Skeletal muscle satellite cell (primary cell): ENCODE measurements around the gene NFKBIB.
"Not testable (repeated sequence)": the region's sequence is repeated elsewhere in the genome, so short reads cannot be mapped to it uniquely, and the experiment has no call there.

Experiments
- H3K27me3 ChIP-seq: 2 replicates; pipeline ENCODE4 v1.7.0; 2013; ENCODE audit warnings: low read length; ENCODE audit not compliant: control insufficient read depth, insufficient read depth
- H3K36me3 ChIP-seq: 2 replicates; pipeline ENCODE4 v1.7.0; 2013; ENCODE audit warnings: mild to moderate bottlenecking, control low read depth, low read length; ENCODE audit not compliant: insufficient read depth
- H3K4me1 ChIP-seq: 2 replicates; pipeline ENCODE4 v1.7.0; 2013; ENCODE audit warnings: low read length; ENCODE audit not compliant: control insufficient read depth, insufficient read depth
- H3K4me2 ChIP-seq: 2 replicates; pipeline ENCODE4 v1.7.0; 2013; ENCODE audit warnings: mild to moderate bottlenecking, low read length
- H3K4me3 ChIP-seq: 2 replicates; pipeline ENCODE4 v1.7.0; 2013; ENCODE audit warnings: low read length
- H3K9ac ChIP-seq: 2 replicates; pipeline ENCODE4 v1.7.0; 2013; ENCODE audit warnings: mild to moderate bottlenecking, low read depth, low read length, moderate library complexity
- H3K9me3 ChIP-seq: replicated peaks from 2 replicates; pipeline ENCODE4 v1.7.0; 2013; ENCODE audit warnings: mild to moderate bottlenecking, control low read depth, low read length

Gene NFKBIB

GRCh38 chr19:38878575-38879399 lies 21.0 kb upstream of the NFKBIB start:
- Histone ChIP-seq H3K4me1 (no peaks in the 10 kb centered on the region), H3K4me2 (no peak overlapping the region), H3K36me3 (peaks cover 2% of the 10 kb centered on the region), H3K9ac (no peak overlapping the region), H3K27me3 (no peaks in the 10 kb centered on the region), H3K9me3 (no peaks in the 10 kb centered on the region), H3K4me3 (no peak overlapping the region)

DNA sequence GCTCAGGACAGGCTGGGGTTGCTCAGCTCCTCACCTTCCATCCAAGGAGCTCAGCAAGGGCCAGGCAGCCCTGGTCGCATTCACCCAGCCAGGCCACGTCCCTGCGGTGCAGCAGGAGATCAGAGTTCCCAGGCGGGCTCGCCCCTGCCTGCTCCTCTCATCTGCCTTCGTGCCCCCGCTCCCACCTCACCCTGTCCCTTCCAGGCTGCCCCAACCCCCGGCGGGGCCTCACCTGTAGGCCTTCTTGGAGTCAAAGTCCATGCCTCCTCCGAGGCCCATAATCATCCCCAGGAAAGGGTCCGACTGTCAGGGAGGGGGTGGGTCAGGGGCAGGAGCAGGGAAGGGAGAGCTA lies 20.4 kb upstream of the NFKBIB start:
- peaks cover 2% of the 10 kb centered on the region for H3K36me3 ChIP-seq
- H3K4me1 ChIP-seq = no peaks in the 10 kb centered on the region
- H3K27me3 ChIP-seq = no peaks in the 10 kb centered on the region
- no peak overlapping the region for H3K4me3 ChIP-seq
- no peak overlapping the region for H3K4me2 ChIP-seq
- no peaks in the 10 kb centered on the region for H3K9me3 ChIP-seq
- no peak overlapping the region for H3K9ac ChIP-seq

GRCh38 chr19:38880076-38880881 lies 19.5 kb upstream of the NFKBIB start:
- no peaks in the 10 kb centered on the region for H3K27me3 ChIP-seq
- no peak overlapping the region for H3K4me2 ChIP-seq
- no peak overlapping the region for H3K4me3 ChIP-seq
- H3K4me1 ChIP-seq = no peaks in the 10 kb centered on the region
- H3K36me3 ChIP-seq = peaks cover 2% of the 10 kb centered on the region
- no peaks in the 10 kb centered on the region for H3K9me3 ChIP-seq
- no peak overlapping the region for H3K9ac ChIP-seq

DNA sequence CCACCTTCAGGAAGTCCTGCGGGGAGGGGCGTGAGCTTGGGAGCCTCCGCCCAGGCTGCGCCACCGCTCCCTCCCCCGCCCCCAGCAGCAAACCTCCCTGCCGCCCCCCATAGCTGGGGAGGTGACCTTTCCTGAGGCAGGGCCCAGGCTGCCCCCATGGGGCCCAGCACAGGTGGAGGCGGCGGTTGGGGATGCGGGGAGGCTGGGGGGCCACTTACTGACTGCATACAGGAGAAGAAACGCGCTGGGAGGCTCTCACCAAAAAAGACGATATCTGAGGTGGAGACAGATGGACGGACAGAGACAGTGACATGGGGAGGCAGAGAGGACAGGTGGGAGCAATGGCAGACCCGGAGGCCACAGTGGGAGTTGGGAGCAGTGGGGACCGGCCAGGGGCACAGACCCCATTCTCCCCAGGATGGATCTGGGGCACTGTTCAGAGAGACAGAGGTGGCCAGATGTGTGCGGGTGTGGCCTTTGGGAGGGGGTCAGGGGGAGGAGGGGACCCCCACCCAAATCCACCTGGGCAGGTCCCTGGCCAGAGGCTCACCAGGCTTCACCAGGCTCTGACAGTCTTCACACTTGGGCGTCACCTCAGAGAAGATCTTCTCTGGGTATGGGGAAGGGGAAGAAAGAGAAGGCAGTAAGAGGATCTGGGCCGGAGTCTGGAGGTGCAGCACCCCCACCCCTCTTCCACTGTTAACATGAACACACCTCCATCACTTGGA lies 18.7 kb upstream of the NFKBIB start:
- Histone ChIP-seq H3K4me1 (no peaks in the 10 kb centered on the region), H3K9me3 (no peaks in the 10 kb centered on the region), H3K4me3 (no peak overlapping the region), H3K9ac (no peak overlapping the region), H3K36me3 (peaks cover 2% of the 10 kb centered on the region), H3K4me2 (no peak overlapping the region), H3K27me3 (no peaks in the 10 kb centered on the region)

- Histone ChIP-seq H3K9ac (no peak overlapping the region), H3K4me3 (no peak overlapping the region), H3K36me3 (peaks cover 6% of the 10 kb centered on the region), H3K9me3 (no peaks in the 10 kb centered on the region), H3K4me1 (no peaks in the 10 kb centered on the region), H3K4me2 (no peak overlapping the region), H3K27me3 (no peaks in the 10 kb centered on the region)
Observed at GRCh38 chr19:38883286-38883685, 16.5 kb upstream of the NFKBIB start.

GRCh38 chr19:38884691-38885090 lies 15.1 kb upstream of the NFKBIB start:
- H3K9ac ChIP-seq, H3K4me3 ChIP-seq, H3K4me2 ChIP-seq, H3K9me3 ChIP-seq, H3K4me1 ChIP-seq, H3K27me3 ChIP-seq: not testable (repeated sequence)
- peaks cover 19% of the 10 kb centered on the region for H3K36me3 ChIP-seq

DNA sequence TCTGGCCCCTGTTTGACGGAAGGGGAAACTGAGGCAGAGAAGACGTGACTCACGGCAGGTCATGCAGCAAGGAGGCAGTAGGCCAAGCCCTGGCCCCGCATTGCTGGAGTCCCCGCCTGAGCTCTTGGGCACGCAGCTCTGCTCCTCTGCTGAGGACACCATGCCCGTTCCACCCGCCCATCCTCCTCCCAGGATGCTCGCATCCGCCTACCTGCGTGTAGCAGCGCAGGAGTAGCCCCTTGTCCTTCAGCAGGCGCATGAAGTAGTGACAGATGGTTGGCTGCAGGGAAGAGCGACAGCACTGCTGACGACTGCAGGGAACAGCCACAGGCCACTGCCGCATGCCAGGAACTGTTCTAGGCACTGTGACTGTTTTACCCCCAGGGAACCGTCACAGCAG lies 10.9 kb upstream of the NFKBIB start:
- Histone ChIP-seq H3K9ac (no peak overlapping the region), H3K4me3 (no peak overlapping the region), H3K9me3 (no peaks in the 10 kb centered on the region), H3K4me1 (peaks cover 9% of the 10 kb centered on the region), H3K4me2 (no peak overlapping the region), H3K27me3 (no peaks in the 10 kb centered on the region), H3K36me3 (peaks cover 25% of the 10 kb centered on the region)

- Histone ChIP-seq H3K4me1 (peaks cover 9% of the 10 kb centered on the region), H3K4me3 (no peak overlapping the region), H3K27me3 (no peaks in the 10 kb centered on the region), H3K4me2 (no peak overlapping the region), H3K9me3 (no peaks in the 10 kb centered on the region), H3K36me3 (peaks cover 25% of the 10 kb centered on the region), H3K9ac (no peak overlapping the region)
Observed at GRCh38 chr19:38889803-38890202, 10.0 kb upstream of the NFKBIB start.

- Histone ChIP-seq H3K9me3 (no peaks in the 10 kb centered on the region), H3K4me1 (peaks cover 9% of the 10 kb centered on the region), H3K36me3 (peaks cover 25% of the 10 kb centered on the region), H3K27me3 (no peaks in the 10 kb centered on the region), H3K4me3 (no peak overlapping the region), H3K4me2 (no peak overlapping the region), H3K9ac (no peak overlapping the region)
Observed at GRCh38 chr19:38890686-38891085, 9.1 kb upstream of the NFKBIB start.

GRCh38 chr19:38891771-38892170 lies 8.0 kb upstream of the NFKBIB start:
- H3K4me1 ChIP-seq = peaks cover 9% of the 10 kb centered on the region
- H3K4me2 ChIP-seq = no peak overlapping the region
- no peaks in the 10 kb centered on the region for H3K9me3 ChIP-seq
- H3K36me3 ChIP-seq = peaks cover 25% of the 10 kb centered on the region
- no peak overlapping the region for H3K4me3 ChIP-seq
- no peaks in the 10 kb centered on the region for H3K27me3 ChIP-seq
- no peak overlapping the region for H3K9ac ChIP-seq

DNA sequence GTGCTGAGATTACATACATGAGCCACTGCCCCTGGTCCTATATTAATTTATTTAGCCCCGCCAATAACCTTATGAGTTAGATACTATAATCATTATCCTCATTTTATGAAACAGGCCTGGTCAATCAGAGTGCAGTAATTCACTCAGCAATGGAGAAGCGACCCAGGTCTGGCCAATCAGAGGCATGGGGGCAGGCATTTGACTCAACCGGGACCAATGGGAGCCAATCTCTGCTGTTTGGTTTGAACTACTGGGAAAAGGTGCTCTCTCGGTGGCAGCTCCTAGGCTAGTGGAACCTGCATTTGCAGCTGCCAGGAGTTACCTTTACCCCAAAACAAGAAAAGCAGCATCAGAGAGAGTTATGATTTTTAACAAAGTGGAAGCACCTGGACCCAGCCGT lies 6.9 kb upstream of the NFKBIB start:
- H3K36me3 ChIP-seq = peaks cover 25% of the 10 kb centered on the region
- H3K9ac ChIP-seq = peak overlapping the region; percentile 1
- no peaks in the 10 kb centered on the region for H3K27me3 ChIP-seq
- no peak overlapping the region for H3K4me3 ChIP-seq
- no peaks in the 10 kb centered on the region for H3K9me3 ChIP-seq
- H3K4me1 ChIP-seq = peaks cover 10% of the 10 kb centered on the region
- H3K4me2 ChIP-seq = peak overlapping the region; percentile 40
